Keratinocyte (primary cell): Measurements from ENCODE around the gene GAMT. TPM values are rescaled to one million over a fixed set of nuclear protein-coding genes. Genes with fewer than 3 reads are reported as not detected.
A peak's percentile ranks its signal among the peaks of the same experiment; 100 is the strongest.

Source experiments
- DNase-seq: peaks from one replicate; pipeline ENCODE4 v3.0.0-alpha.2; 2011; ENCODE audit warnings: low read depth, missing footprints, low spot score
- FAIRE-seq: peaks from 2 replicates; lab custom pipeline; 2011; peaks lifted over from hg19 to GRCh38; lab: Jason Lieb, UNC
- H2AFZ ChIP-seq: 2 replicates; pipeline ENCODE4 v1.6.0; 2012; ENCODE audit warnings: low read length, control low read depth, inconsistent platforms; ENCODE audit not compliant: control insufficient read depth
- H3K27ac ChIP-seq: 2 replicates; pipeline ENCODE4 v1.5.1; 2011; ENCODE audit warnings: low read length; ENCODE audit not compliant: control insufficient read depth, insufficient read depth
- H3K27me3 ChIP-seq: 3 replicates; pipeline ENCODE4 v1.6.0; 2011; ENCODE audit warnings: low read length; ENCODE audit not compliant: control insufficient read depth, insufficient read depth; ENCODE audit errors: extremely low read depth
- H3K36me3 ChIP-seq, 2 experiments: 2 replicates in 1 of 2; 3 replicates in 1 of 2; pipeline ENCODE4 v1.5.1; 2011; ENCODE audit warnings: low read length in 2 of 2, mild to moderate bottlenecking in 1 of 2; ENCODE audit not compliant: control insufficient read depth in 2 of 2, insufficient read depth in 2 of 2; ENCODE audit errors: extremely low read depth in 1 of 2
- H3K4me1 ChIP-seq: 3 replicates; pipeline ENCODE4 v1.5.1; 2011; ENCODE audit warnings: low read length; ENCODE audit not compliant: control insufficient read depth, insufficient read depth; ENCODE audit errors: extremely low read depth
- H3K4me2 ChIP-seq: 3 replicates; pipeline ENCODE4 v1.6.0; 2011; ENCODE audit warnings: low read depth, low read length; ENCODE audit not compliant: control insufficient read depth, insufficient read depth; ENCODE audit errors: extremely low read depth
- H3K4me3 ChIP-seq, 3 experiments: fragments of 200-600 bp in 1 of 3; sonication (generic) in 1 of 3; 2 replicates in 2 of 3; 3 replicates in 1 of 3; pipeline ENCODE4 v1.5.1; 2011 to 2016; ENCODE audit warnings: low read length in 3 of 3, mild to moderate bottlenecking in 3 of 3, control low read depth in 2 of 3, inconsistent platforms in 1 of 3, low read depth in 1 of 3, mixed read lengths in 1 of 3, mixed run types in 1 of 3, moderate library complexity in 1 of 3; ENCODE audit not compliant: control insufficient read depth in 2 of 3, insufficient read depth in 2 of 3; ENCODE audit errors: extremely low read depth in 1 of 3
- H3K79me2 ChIP-seq: 2 replicates; pipeline ENCODE4 v1.6.0; 2012; ENCODE audit warnings: low read length; ENCODE audit not compliant: control insufficient read depth, insufficient read depth
- H3K9ac ChIP-seq: 3 replicates; pipeline ENCODE4 v1.6.0; 2011; ENCODE audit warnings: low read length; ENCODE audit not compliant: control insufficient read depth, insufficient read depth; ENCODE audit errors: extremely low read depth
- H3K9me1 ChIP-seq: 3 replicates; pipeline ENCODE4 v1.6.0; 2011; ENCODE audit warnings: low read length; ENCODE audit not compliant: control insufficient read depth, insufficient read depth; ENCODE audit errors: extremely low read depth
- H3K9me3 ChIP-seq: 2 replicates; pipeline ENCODE4 v1.5.1; 2012; ENCODE audit warnings: low read depth, low read length; ENCODE audit not compliant: control insufficient read depth
- H4K20me1 ChIP-seq: 3 replicates; pipeline ENCODE4 v1.6.0; 2011; ENCODE audit warnings: low read length; ENCODE audit not compliant: control insufficient read depth, insufficient read depth; ENCODE audit errors: extremely low read depth
- CTCF ChIP-seq, 3 experiments: IDR thresholded peaks in 1 of 3; conservative IDR thresholded peaks in 1 of 3; optimal IDR thresholded peaks in 1 of 3; 2 replicates in 2 of 3; 3 replicates in 1 of 3; pipeline versions ENCODE3 to v1.5.1; 2011; ENCODE audit warnings: low read length in 3 of 3, mild to moderate bottlenecking in 3 of 3, moderate library complexity in 2 of 3, control low read depth in 1 of 3, inconsistent platforms in 1 of 3; ENCODE audit not compliant: insufficient read depth in 2 of 3; ENCODE audit errors: extremely low read depth in 1 of 3
- EZH2 ChIP-seq: IDR thresholded peaks from one replicate; pipeline ENCODE4 v1.6.1; 2012; ENCODE audit warnings: inconsistent platforms, mild to moderate bottlenecking, low read length, moderate library complexity
- dilution Hi-C: fragments of 300-500 bp; cut with MboI; formaldehyde crosslinking; loops from one replicate; pipeline ENCODE4 v1.7.0; 2020; ENCODE audit warnings: low sequenced_read_pairs; ENCODE audit not compliant: extremely low pct_ligation_motif_present
- polyA plus RNA-seq, 5 experiments: library from polyadenylated mRNA; depleted of rRNA in 3 of 5; stranded (reverse) in 3 of 5; stranded (forward) in 1 of 5; unstranded in 1 of 5; fragments of >200 nt; gene quantifications; 1 replicate in 1 of 5; 2 replicates in 3 of 5; 3 replicates in 1 of 5; pipeline versions ENCODE4 v1.2.1 to v1.2.3, GENCODE V29; 2011 to 2012; ENCODE audit warnings: missing spikeins in 2 of 5, low read depth in 1 of 5, low replicate concordance in 1 of 5

Gene GAMT
- polyA plus RNA-seq, 1 donor (not counting 4 experiments of a cell fraction or from before 2014, with no cell fraction given): 5.7 TPM

GRCh38 chr19:1409204-1410005, 8.1 kb upstream of the GAMT start:
- TF ChIP-seq CTCF (optimal IDR thresholded peaks at IDR 0.05 in 1 of 3, IDR thresholded peaks at IDR 0.05 in 1 of 3, conservative IDR thresholded peaks at IDR 0.05 in 1 of 3; ENCODE audit: extremely low read depth in 1 of 3, insufficient read depth in 2 of 3, low read length in 3 of 3) (no peak), EZH2 (no peak)
- Histone ChIP-seq H3K36me3 (peaks cover 5 to 20% of the 10 kb centered on the region in 2 experiments), H3K79me2 (peaks cover 67% of the 10 kb centered on the region), H3K9ac (peak overlapping the region; percentile 95), H3K4me2 (peak overlapping the region; percentile 88), H4K20me1 (peaks cover 51% of the 10 kb centered on the region), H3K4me3 (peak overlapping the region; percentile 75 to 79 (median 77)), H3K27me3 (no peaks in the 10 kb centered on the region), H2AFZ (no peak overlapping the region), H3K27ac (peak overlapping the region; percentile 86), H3K4me1 (peaks cover 37% of the 10 kb centered on the region), H3K9me3 (no peaks in the 10 kb centered on the region), H3K9me1 (peaks cover 2% of the 10 kb centered on the region)
- DNase-seq (no peak), FAIRE-seq (no peak)
- dilution Hi-C loops: no loop called here

GRCh38 chr19:1408300-1409203, 7.2 kb upstream of the GAMT start:
- peaks cover 47% of the 10 kb centered on the region for H4K20me1 ChIP-seq
- H3K4me2 ChIP-seq: peak overlapping the region; percentile 88
- H3K9me3 ChIP-seq: no peaks in the 10 kb centered on the region
- H2AFZ ChIP-seq: no peak overlapping the region
- no peak for DNase-seq
- peaks cover 2% of the 10 kb centered on the region for H3K9me1 ChIP-seq
- peak overlapping the region; percentile 95 for H3K9ac ChIP-seq
- peaks cover 58% of the 10 kb centered on the region for H3K79me2 ChIP-seq
- H3K36me3 ChIP-seq: peaks cover 5 to 20% of the 10 kb centered on the region in 2 experiments
- H3K27ac ChIP-seq: peak overlapping the region; percentile 86
- dilution Hi-C loops: no loop called here
- peak overlapping the region; percentile 75 to 79 (median 77) for H3K4me3 ChIP-seq
- FAIRE-seq: no peak
- H3K27me3 ChIP-seq: no peaks in the 10 kb centered on the region
- peaks cover 37% of the 10 kb centered on the region for H3K4me1 ChIP-seq
- TF ChIP-seq EZH2 (no peak), CTCF (optimal IDR thresholded peaks at IDR 0.05 in 1 of 3, IDR thresholded peaks at IDR 0.05 in 1 of 3, conservative IDR thresholded peaks at IDR 0.05 in 1 of 3; ENCODE audit: extremely low read depth in 1 of 3, insufficient read depth in 2 of 3, low read length in 3 of 3) (no peak)
